ENCODE measurements around the gene GPR132.

DNA sequence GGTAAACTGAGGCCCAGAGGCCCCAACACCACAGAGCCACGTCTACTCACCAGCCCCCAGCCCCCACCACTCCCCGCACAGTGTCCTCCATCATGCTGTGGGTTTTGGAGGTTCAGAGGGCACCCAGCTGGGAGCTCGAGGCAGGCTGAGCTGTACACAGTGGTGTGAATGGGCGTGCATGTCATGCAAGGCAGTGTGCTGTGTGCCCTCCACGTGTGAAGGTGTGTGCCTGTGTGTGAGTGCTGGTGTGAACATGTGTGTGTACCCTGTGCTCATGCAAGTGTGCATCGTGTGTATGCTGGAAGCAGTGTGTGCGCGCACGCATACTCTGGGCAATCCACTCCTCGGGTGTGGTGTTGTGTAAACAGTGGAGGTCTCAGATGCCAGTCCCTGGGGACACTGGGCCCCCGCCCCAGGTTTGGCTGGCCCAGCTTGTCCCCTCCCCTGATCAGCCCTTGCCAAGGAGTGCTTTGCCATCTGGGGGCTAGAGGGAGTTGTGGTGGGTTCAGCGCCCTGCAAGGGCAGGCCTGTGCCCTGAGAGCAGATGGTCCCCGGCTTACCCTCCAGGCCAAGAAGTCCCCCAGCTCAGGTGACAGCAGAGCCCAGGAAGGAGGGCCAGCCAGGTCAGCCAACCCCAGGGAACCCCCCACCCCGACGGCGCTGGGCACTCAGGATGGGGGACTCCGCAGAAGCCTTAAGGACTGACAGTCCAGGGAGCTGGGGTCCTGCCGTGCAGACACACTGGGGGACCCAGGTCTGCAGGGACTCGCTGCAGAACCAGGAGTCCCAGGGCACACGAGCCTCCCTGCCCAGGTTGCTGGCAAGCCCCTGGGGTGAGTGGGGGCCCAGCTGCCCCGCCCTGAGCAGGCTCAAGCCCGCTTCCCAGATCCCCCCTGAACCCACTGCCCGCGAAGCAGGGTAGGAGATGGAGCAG is 23.8 kb upstream of the GPR132 start:
- TF ChIP-seq CTCF (optimal IDR thresholded peaks at IDR 0.05 in 1 of 3, IDR thresholded peaks at IDR 0.05 in 1 of 3, conservative IDR thresholded peaks at IDR 0.05 in 1 of 3; ENCODE audit: extremely low read depth in 1 of 3, insufficient read depth in 2 of 3, low read length in 3 of 3) (no peak), EZH2 (IDR thresholded peaks at IDR 0.05; ENCODE audit: low read length) (no peak)
